ENCODE data around the gene SCYL3.

DNA sequence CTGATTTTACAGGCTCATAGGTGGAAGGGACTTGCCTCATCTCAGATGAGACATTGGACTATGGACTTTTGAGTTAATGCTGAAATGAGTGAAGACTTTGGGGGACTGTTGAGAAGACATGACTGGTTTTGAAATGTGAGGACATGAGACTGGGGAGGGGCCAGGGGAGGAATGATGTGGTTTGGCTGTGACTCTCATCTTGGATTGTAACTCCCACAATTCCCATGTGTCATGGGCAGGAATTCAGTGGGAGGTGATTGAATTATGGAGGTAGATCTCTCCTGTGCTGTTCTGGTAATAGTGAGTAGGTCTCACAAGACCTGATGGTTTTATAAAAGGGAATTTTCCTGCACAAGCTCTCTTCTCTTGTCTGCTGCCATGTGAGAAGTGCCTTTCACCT lies 20.8 kb downstream of the SCYL3 start:
- TF ChIP-seq POLR2A (IDR thresholded peaks at IDR 0.05) (no peak), POLR2AphosphoS5 (IDR thresholded peaks at IDR 0.05) (no peak)
- TF ChIP-seq, protein P1, sequence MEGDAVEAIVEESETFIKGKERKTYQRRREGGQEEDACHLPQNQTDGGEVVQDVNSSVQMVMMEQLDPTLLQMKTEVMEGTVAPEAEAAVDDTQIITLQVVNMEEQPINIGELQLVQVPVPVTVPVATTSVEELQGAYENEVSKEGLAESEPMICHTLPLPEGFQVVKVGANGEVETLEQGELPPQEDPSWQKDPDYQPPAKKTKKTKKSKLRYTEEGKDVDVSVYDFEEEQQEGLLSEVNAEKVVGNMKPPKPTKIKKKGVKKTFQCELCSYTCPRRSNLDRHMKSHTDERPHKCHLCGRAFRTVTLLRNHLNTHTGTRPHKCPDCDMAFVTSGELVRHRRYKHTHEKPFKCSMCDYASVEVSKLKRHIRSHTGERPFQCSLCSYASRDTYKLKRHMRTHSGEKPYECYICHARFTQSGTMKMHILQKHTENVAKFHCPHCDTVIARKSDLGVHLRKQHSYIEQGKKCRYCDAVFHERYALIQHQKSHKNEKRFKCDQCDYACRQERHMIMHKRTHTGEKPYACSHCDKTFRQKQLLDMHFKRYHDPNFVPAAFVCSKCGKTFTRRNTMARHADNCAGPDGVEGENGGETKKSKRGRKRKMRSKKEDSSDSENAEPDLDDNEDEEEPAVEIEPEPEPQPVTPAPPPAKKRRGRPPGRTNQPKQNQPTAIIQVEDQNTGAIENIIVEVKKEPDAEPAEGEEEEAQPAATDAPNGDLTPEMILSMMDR (IDR thresholded peaks at IDR 0.05): no peak
